H1 (cell line): ENCODE measurements around the gene HOXD1. TPM values are rescaled to one million over a fixed set of nuclear protein-coding genes. Genes with fewer than 3 reads are reported as not detected.

Source experiments
- CTCF ChIA-PET: fragments of 300-600 bp; sonication (Branson Sonifier 250); formaldehyde crosslinking; loops from one replicate; lab custom pipeline; 2021; ENCODE audit not compliant: partially characterized antibody; lab: Charles Lee
- POLR2A ChIA-PET: fragments of 300-600 bp; sonication (Branson Sonifier 250); formaldehyde crosslinking; loops from one replicate; lab custom pipeline; 2021; ENCODE audit warnings: inconsistent platforms; ENCODE audit not compliant: partially characterized antibody; lab: Charles Lee
- DNase-seq, 2 experiments: peaks; one replicate each; pipeline versions ENCODE4 v3.0.0 to v3.0.0-alpha.2; 2010 to 2022; ENCODE audit warnings: low spot score in 2 of 2, low read depth in 1 of 2, mixed read lengths in 1 of 2
- FAIRE-seq: peaks from 2 replicates; lab custom pipeline; 2011; peaks lifted over from hg19 to GRCh38; lab: Jason Lieb, UNC
- H2AFZ ChIP-seq: 2 replicates; pipeline ENCODE4 v1.8.1; 2012; ENCODE audit warnings: low read length, inconsistent platforms
- H2AK5ac ChIP-seq: 2 replicates; pipeline ENCODE4 v1.6.1; 2013; ENCODE audit warnings: low read depth, low read length
- H2BK120ac ChIP-seq: replicated peaks from 2 replicates; pipeline ENCODE3; 2013; ENCODE audit warnings: low read depth, low read length, inconsistent platforms
- H2BK12ac ChIP-seq: 2 replicates; pipeline ENCODE4 v1.6.1; 2013; ENCODE audit warnings: low read depth, low read length
- H2BK15ac ChIP-seq: 2 replicates; pipeline ENCODE4 v1.6.1; 2013; ENCODE audit warnings: low read length
- H2BK20ac ChIP-seq: 2 replicates; pipeline ENCODE4 v1.6.1; 2013; ENCODE audit warnings: low read length
- H2BK5ac ChIP-seq: 2 replicates; pipeline ENCODE4 v1.6.1; 2013; ENCODE audit warnings: low read depth, low read length
- H3K14ac ChIP-seq: 2 replicates; pipeline ENCODE4 v1.6.1; 2013; ENCODE audit warnings: inconsistent platforms; ENCODE audit not compliant: insufficient read length
- H3K18ac ChIP-seq: 2 replicates; pipeline ENCODE4 v1.6.1; 2013; ENCODE audit warnings: low read length; ENCODE audit errors: extremely low read depth
- H3K23ac ChIP-seq: 2 replicates; pipeline ENCODE4 v1.6.1; 2013; ENCODE audit warnings: inconsistent platforms; ENCODE audit not compliant: insufficient read length
- H3K23me2 ChIP-seq: 2 replicates; pipeline ENCODE4 v1.6.1; 2013; ENCODE audit warnings: low read depth, low read length
- H3K27ac ChIP-seq: 2 replicates; pipeline ENCODE4 v1.6.1; 2011; ENCODE audit warnings: low read depth, low read length, inconsistent platforms
- H3K27me3 ChIP-seq, 4 experiments: replicated peaks in 1 of 4; 1 replicate in 1 of 4; 2 replicates in 3 of 4; pipeline versions ENCODE4 v1.6.1 to v1.8.1; 2011 to 2013; ENCODE audit warnings: low read length in 3 of 4, mild to moderate bottlenecking in 3 of 4, inconsistent platforms in 2 of 4, mixed read lengths in 2 of 4, moderate library complexity in 1 of 4; ENCODE audit not compliant: control insufficient read depth in 3 of 4, insufficient read depth in 3 of 4; ENCODE audit errors: extremely low read depth in 1 of 4
- H3K36me3 ChIP-seq, 4 experiments: 2 replicates each; pipeline versions ENCODE4 v1.6.1 to v1.8.1; 2011 to 2013; ENCODE audit warnings: mild to moderate bottlenecking in 4 of 4, low read length in 3 of 4, moderate library complexity in 2 of 4, control low read depth in 1 of 4, inconsistent platforms in 1 of 4; ENCODE audit not compliant: insufficient read depth in 4 of 4, control insufficient read depth in 2 of 4
- H3K4ac ChIP-seq: replicated peaks from 2 replicates; pipeline ENCODE3; 2013; ENCODE audit warnings: low read length, low read depth, mixed read lengths, inconsistent platforms; ENCODE audit not compliant: insufficient read length
- H3K4me1 ChIP-seq, 4 experiments: replicated peaks in 1 of 4; 1 replicate in 1 of 4; 2 replicates in 3 of 4; pipeline versions ENCODE4 v1.6.1 to v1.8.1; 2011 to 2013; ENCODE audit warnings: low read length in 3 of 4, inconsistent platforms in 2 of 4, mixed read lengths in 1 of 4; ENCODE audit not compliant: insufficient read depth in 4 of 4, control insufficient read depth in 3 of 4
- H3K4me2 ChIP-seq, 2 experiments: 2 replicates each; pipeline versions ENCODE4 v1.6.1 to v1.8.1; 2011 to 2013; ENCODE audit warnings: low read depth in 2 of 2, low read length in 2 of 2, control low read depth in 1 of 2, inconsistent platforms in 1 of 2, mild to moderate bottlenecking in 1 of 2; ENCODE audit not compliant: insufficient read depth in 1 of 2
- H3K4me3 ChIP-seq, 4 experiments: fragments of 200-600, 300-600 bp in 1 of 4; sonication (generic), shearing (Covaris generic), sonication (Bioruptor Twin) in 1 of 4; 2 replicates each; pipeline versions ENCODE4 v1.5.1 to v1.8.1; 2011 to 2016; ENCODE audit warnings: low read length in 4 of 4, low read depth in 3 of 4, control low read depth in 2 of 4, inconsistent platforms in 2 of 4, mild to moderate bottlenecking in 2 of 4, mixed read lengths in 1 of 4, moderate library complexity in 1 of 4; ENCODE audit not compliant: insufficient read depth in 2 of 4; ENCODE audit errors: extremely low read depth in 1 of 4
- H3K56ac ChIP-seq: replicated peaks from 2 replicates; pipeline ENCODE3; 2013; ENCODE audit warnings: low read depth, mild to moderate bottlenecking, mixed read lengths, low read length, inconsistent platforms; ENCODE audit not compliant: insufficient read length
- H3K79me1 ChIP-seq: 2 replicates; pipeline ENCODE4 v1.6.1; 2013; ENCODE audit warnings: low read depth, low read length, control low read depth
- H3K79me2 ChIP-seq, 2 experiments: 2 replicates each; pipeline versions ENCODE4 v1.6.1 to v1.8.1; 2012 to 2013; ENCODE audit warnings: low read length in 2 of 2, mild to moderate bottlenecking in 2 of 2, inconsistent platforms in 1 of 2; ENCODE audit not compliant: insufficient read depth in 2 of 2, control insufficient read depth in 1 of 2
- H3K9ac ChIP-seq, 4 experiments: replicated peaks in 1 of 4; 1 replicate in 1 of 4; 2 replicates in 3 of 4; pipeline versions ENCODE4 v1.6.1 to v1.8.1; 2011 to 2013; ENCODE audit warnings: low read depth in 3 of 4, low read length in 3 of 4, control low read depth in 2 of 4, mild to moderate bottlenecking in 2 of 4, moderate library complexity in 2 of 4, inconsistent platforms in 1 of 4; ENCODE audit errors: extremely low read depth in 1 of 4
- H3K9me3 ChIP-seq, 2 experiments: 2 replicates each; pipeline versions ENCODE4 v1.6.1 to v1.8.1; 2012 to 2013; ENCODE audit warnings: mild to moderate bottlenecking in 2 of 2, moderate library complexity in 2 of 2, control low read depth in 1 of 2, inconsistent platforms in 1 of 2, low read depth in 1 of 2, low read length in 1 of 2, mixed read lengths in 1 of 2; ENCODE audit not compliant: insufficient read depth in 2 of 2
- H4K20me1 ChIP-seq, 2 experiments: replicated peaks in 1 of 2; 2 replicates each; pipeline versions ENCODE3 to v1.8.1; 2011 to 2013; ENCODE audit warnings: inconsistent platforms in 2 of 2, low read length in 2 of 2, mild to moderate bottlenecking in 1 of 2; ENCODE audit not compliant: insufficient read depth in 2 of 2, control insufficient read depth in 1 of 2
- H4K5ac ChIP-seq: 2 replicates; pipeline ENCODE4 v1.6.1; 2013; ENCODE audit warnings: low read length, low read depth, mixed read lengths, inconsistent platforms; ENCODE audit not compliant: insufficient read length
- H4K8ac ChIP-seq: 2 replicates; pipeline ENCODE4 v1.8.0; 2013; ENCODE audit warnings: mild to moderate bottlenecking, moderate library complexity, low read length, inconsistent platforms; ENCODE audit not compliant: insufficient read depth; ENCODE audit errors: extremely low read depth
- H4K91ac ChIP-seq: replicated peaks from 2 replicates; pipeline ENCODE3; 2013; ENCODE audit warnings: low read length, mixed read lengths, inconsistent platforms; ENCODE audit not compliant: insufficient read length
- BACH1 ChIP-seq: IDR thresholded peaks from 2 replicates; pipeline ENCODE4 v1.6.1; 2012; ENCODE audit warnings: low read length, improper control_type of control experiment
- HDAC2 ChIP-seq, 2 experiments: fragments of 300-600 bp in 1 of 2; sonication (generic) in 1 of 2; IDR thresholded peaks; 2 replicates each; pipeline ENCODE4 v1.6.1; 2011 to 2012; ENCODE audit warnings: low read depth in 2 of 2, low read length in 2 of 2, mild to moderate bottlenecking in 2 of 2, moderate library complexity in 2 of 2, borderline replicate concordance in 1 of 2, inconsistent platforms in 1 of 2
- KDM4A ChIP-seq: IDR thresholded peaks from one replicate; pipeline ENCODE4 v1.7.1; 2012; ENCODE audit warnings: low read depth, mild to moderate bottlenecking, moderate library complexity, low read length, inconsistent platforms; ENCODE audit not compliant: severe bottlenecking
- NANOG ChIP-seq: IDR thresholded peaks from 2 replicates; pipeline ENCODE4 v1.6.1; 2011; ENCODE audit warnings: low read length, low read depth, mild to moderate bottlenecking, inconsistent platforms; ENCODE audit not compliant: insufficient read depth, poor library complexity, severe bottlenecking
- NRF1 ChIP-seq: IDR thresholded peaks from 2 replicates; pipeline ENCODE4 v1.6.1; 2011; ENCODE audit warnings: mild to moderate bottlenecking, low read depth, low read length, improper control_type of control experiment
- POLR2AphosphoS5 ChIP-seq: IDR thresholded peaks from 2 replicates; pipeline ENCODE4 v1.6.1; 2011; ENCODE audit warnings: low read depth, low read length
- RBBP5 ChIP-seq: IDR thresholded peaks from 2 replicates; pipeline ENCODE4 v1.7.1; 2012; ENCODE audit warnings: low read depth, mild to moderate bottlenecking, inconsistent platforms, low read length, moderate library complexity, borderline replicate concordance
- RFX5 ChIP-seq: IDR thresholded peaks from 2 replicates; pipeline ENCODE4 v1.6.1; 2011; ENCODE audit warnings: low read depth, low read length, improper control_type of control experiment, borderline replicate concordance
- SAP30 ChIP-seq: fragments of 300-600 bp; sonication (generic); IDR thresholded peaks from 2 replicates; pipeline ENCODE4 v1.7.1; 2012; ENCODE audit warnings: low read length, moderate library complexity, mild to moderate bottlenecking, inconsistent platforms; ENCODE audit not compliant: insufficient read depth, insufficient replicate concordance
- SIRT6 ChIP-seq: IDR thresholded peaks from one replicate; pipeline ENCODE4 v1.7.1; 2012; ENCODE audit warnings: low read length, inconsistent platforms
- SIX5 ChIP-seq: IDR thresholded peaks from 2 replicates; pipeline ENCODE4 v1.6.1; 2011; ENCODE audit warnings: mild to moderate bottlenecking, low read depth, low read length
- SP1 ChIP-seq: IDR thresholded peaks from 2 replicates; pipeline ENCODE4 v1.6.1; 2011; ENCODE audit warnings: low read depth, low read length
- SUZ12 ChIP-seq: fragments of 200-600 bp; sonication (generic); IDR thresholded peaks from 2 replicates; pipeline ENCODE4 v1.6.1; 2012; ENCODE audit warnings: mild to moderate bottlenecking, inconsistent platforms, low read length, moderate library complexity, mixed read lengths
- YY1 ChIP-seq: IDR thresholded peaks from 2 replicates; pipeline ENCODE4 v1.6.1; 2011; ENCODE audit warnings: low read depth, mild to moderate bottlenecking, low read length
- WGBS, 2 experiments: shearing (Covaris generic) in 1 of 2; methylation state at CpG; one replicate each; pipeline versions ENCODE4 v1.1.6 to v1.1.7; 2013 to 2015; ENCODE audit warnings: low lambda C conversion rate in 2 of 2, mixed read lengths in 2 of 2, inconsistent platforms in 1 of 2, low coverage in 1 of 2, missing lambda C conversion rate in 1 of 2; ENCODE audit not compliant: insufficient replicate concordance in 2 of 2, insufficient coverage in 1 of 2, insufficient read length in 1 of 2; ENCODE audit errors: extremely low coverage in 1 of 2, missing lambda C conversion rate in 1 of 2; 5-methylcytosine and 5-hydroxymethylcytosine counted together
- polyA plus RNA-seq, 7 experiments: library from polyadenylated mRNA; depleted of rRNA in 3 of 7; stranded (reverse) in 5 of 7; unstranded in 2 of 7; fragments of >200 nt in 5 of 7; fragments of 200-250 nt in 2 of 7; gene quantifications; 1 replicate in 5 of 7; 2 replicates in 1 of 7; 4 replicates in 1 of 7; pipeline versions ENCODE4 v1.2.1 to v1.2.3, GENCODE V29; 2011 to 2013; ENCODE audit warnings: missing spikeins in 2 of 7, mixed read lengths in 2 of 7
- total RNA-seq: library from RNA; stranded (reverse); fragmentation: NEBNext Ultra II Directional; extraction: Animal tissue kit (Norgen Biotek cat#: 25700); gene quantifications from 2 replicates; pipeline ENCODE4 v1.2.1, GENCODE V29; 2021

The HOXD1 gene
- total and polyA plus RNA-seq, 2 of the 8 experiments (the other 6 are each of a cell fraction or from before 2014, with no cell fraction given): 0.03 TPM; not detected in 1

DNA sequence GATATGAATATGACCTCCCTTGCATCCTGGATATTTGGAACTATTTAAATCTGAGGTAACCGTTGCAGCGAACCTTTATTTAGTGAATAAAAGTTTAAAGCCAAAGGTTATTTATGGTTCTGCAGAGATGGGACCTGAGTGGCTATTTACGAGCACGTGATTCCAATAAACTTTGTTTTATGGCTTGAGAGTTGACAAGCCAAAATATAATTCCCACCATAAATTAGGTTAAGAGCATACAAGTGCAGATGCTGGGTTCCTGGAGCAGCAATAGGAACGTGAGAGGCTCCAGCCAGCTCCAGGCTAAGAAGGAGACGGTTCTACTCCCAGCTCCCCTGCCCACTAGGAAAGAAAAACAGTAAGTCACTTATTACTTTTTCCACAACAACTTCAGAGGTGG is 42.4 kb upstream of the HOXD1 start:
- H3K23ac ChIP-seq: no peak overlapping the region
- no peak for TF ChIP-seq SAP30
- TF ChIP-seq RFX5: no peak
- no peak for TF ChIP-seq HDAC2 (IDR thresholded peaks at IDR 0.05; ENCODE audit: borderline replicate concordance in 1 of 2, low read depth in 2 of 2, low read length in 2 of 2)
- no peak for TF ChIP-seq NRF1
- no peak for TF ChIP-seq RBBP5
- no peak for TF ChIP-seq NANOG
- TF ChIP-seq SP1: no peak
- no peak for TF ChIP-seq SUZ12
- no peak for TF ChIP-seq BACH1
- TF ChIP-seq SIX5: no peak
- no peak for TF ChIP-seq YY1
- TF ChIP-seq POLR2AphosphoS5: no peak
- TF ChIP-seq SIRT6: no peak
- no peak for TF ChIP-seq KDM4A

More for the DNA sequence above, 42.4 kb upstream of the HOXD1 start:
- Histone ChIP-seq H4K5ac (no peak overlapping the region), H2BK15ac (no peak overlapping the region), H3K56ac (no peak overlapping the region), H2BK5ac (no peak overlapping the region), H2BK20ac (no peak overlapping the region), H3K4me3 (no peak overlapping the region), H3K4me1 (peaks cover 0 to 6% (median 1%) of the 10 kb centered on the region in 4 experiments; a peak in 3 of 7 replicates), H3K23me2 (peaks cover 2% of the 10 kb centered on the region; the same call in 1 of the 2 replicates), H3K36me3 (peaks cover 0 to 6% (median 0%) of the 10 kb centered on the region in 4 experiments; a peak in 1 of 8 replicates), H4K8ac (no peak overlapping the region), H3K14ac (no peak overlapping the region), H3K18ac (no peak overlapping the region), H2AK5ac (no peak overlapping the region), H3K79me1 (no peaks in the 10 kb centered on the region), H2BK12ac (no peak overlapping the region), H3K4me2 (no peak overlapping the region), H3K4ac (no peak overlapping the region), H3K9me3 (no peaks in the 10 kb centered on the region; a peak in 1 of 4 replicates), H2BK120ac (no peak overlapping the region), H3K27ac (no peak overlapping the region), H4K91ac (no peak overlapping the region), H3K79me2 (no peaks in the 10 kb centered on the region), H3K9ac (no peak overlapping the region), H3K27me3 (peaks cover 93 to 100% (median 99%) of the 10 kb centered on the region in 4 experiments), H2AFZ (no peak overlapping the region), H4K20me1 (peaks cover 17 to 24% of the 10 kb centered on the region in 2 experiments)
- WGBS, 2 experiments: 57% methylated on average over 6 of the region's 6 CpGs; no CpG with 5 or more reads in 1 of the 2 experiments
- POLR2A ChIA-PET: interaction anchor here (0.6 kb wide), 1 partner anchor 44 kb away, joined by 3 read pairs; no protein-coding TSS in a partner anchor
- CTCF ChIA-PET: interaction anchor here (0.7 to 10.0 kb wide), 7 partner anchors 9 to 493 kb away, joined by 3 to 119 read pairs (median 6); no protein-coding TSS in a partner anchor
- FAIRE-seq (no peak), DNase-seq (no peak)
